HG03280 (cell line): ENCODE results near the gene RRP8.

Experiments
- ATAC-seq: cut with Tn5 transposase; IDR thresholded peaks from one replicate; pipeline ENCODE4 v1.9.1; 2021; ENCODE audit warnings: mild to moderate bottlenecking, moderate library complexity; ENCODE audit not compliant: unreplicated experiment

The RRP8 gene

DNA sequence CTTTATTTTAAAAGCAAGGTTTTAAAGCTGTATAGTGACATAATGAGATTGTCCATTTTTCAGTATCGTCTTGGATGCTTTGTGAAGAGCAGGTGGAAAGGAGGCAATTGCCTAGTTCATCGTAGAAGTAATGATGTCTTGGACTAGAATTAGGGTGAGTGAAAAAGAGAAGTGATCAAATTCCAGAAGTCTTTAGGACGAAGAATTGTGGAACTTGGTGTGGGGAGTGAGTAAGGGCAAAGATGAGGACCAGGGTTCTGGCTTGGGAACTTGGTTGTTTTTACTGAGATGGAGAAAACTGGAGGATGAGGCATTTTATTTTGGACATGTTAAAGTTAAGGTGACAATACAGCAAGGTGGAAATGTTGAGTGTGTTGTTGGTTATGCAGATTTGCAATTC lies 1.4 kb upstream of the RRP8 start:
- ATAC-seq: no peak

DNA sequence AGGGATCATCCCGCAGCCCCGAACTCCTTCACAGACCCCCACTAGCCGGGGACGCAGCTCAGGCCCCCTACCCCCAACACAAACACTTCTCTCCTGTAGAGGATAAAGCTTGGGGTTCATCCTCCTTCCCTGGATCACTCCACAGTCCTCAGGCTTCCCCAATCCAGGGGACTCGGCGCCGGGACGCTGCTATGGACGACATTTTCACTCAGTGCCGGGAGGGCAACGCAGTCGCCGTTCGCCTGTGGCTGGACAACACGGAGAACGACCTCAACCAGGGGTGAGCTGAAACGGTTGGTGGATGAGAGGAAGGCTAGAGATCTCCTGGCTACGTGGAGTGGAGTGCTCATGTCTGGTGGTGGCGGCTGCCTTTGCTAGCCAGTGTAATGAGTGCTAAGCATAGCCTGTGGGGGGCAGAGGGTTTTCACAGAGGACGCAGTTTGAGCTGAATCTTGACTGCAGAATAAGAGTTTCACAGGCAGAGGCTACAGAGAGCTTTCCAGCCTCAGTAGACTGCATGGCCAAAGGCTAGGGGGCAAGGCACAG lies 738 bp upstream of the RRP8 start:
- peak; percentile 36 for ATAC-seq

DNA sequence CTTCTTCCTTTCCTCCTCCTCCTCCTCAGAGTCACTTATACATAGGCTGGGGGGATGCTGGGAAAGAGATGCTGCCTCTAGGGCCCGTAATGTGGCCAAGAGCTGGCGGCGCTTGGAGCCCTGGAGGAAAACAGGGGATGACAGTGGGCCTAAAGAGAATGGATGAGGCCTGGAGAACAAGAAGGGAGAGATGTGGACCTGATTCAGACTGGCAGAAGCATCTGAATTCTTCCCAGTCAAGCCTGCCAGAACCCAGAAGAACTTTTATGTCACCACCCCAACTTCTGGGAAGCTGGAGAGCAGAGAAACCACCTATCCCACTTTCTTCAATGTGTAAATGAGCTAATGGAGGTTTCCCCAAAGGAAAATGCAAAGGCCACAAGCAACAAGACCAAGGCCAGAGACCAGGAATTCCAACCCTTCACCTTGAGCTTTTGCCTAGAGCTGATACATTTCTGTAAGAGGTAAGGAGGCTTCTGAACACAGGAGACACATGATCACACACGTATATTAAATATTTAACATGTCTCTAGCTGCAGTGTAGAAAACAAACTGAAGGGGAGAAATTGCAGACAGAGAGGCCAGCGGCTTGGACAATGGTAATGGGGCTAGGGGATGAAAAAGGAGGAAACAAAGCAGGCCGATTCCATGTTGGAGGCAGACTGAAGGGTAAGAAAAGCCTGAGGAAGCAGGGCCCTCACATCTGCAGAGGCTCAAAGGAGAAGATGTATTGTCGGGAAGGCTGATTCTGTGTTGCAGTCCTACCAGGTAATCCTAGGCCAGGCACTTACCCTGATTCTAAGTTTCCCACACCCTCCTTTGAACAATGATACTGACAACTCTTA lies 1.1 kb downstream of the RRP8 start:
- ATAC-seq: no peak

DNA sequence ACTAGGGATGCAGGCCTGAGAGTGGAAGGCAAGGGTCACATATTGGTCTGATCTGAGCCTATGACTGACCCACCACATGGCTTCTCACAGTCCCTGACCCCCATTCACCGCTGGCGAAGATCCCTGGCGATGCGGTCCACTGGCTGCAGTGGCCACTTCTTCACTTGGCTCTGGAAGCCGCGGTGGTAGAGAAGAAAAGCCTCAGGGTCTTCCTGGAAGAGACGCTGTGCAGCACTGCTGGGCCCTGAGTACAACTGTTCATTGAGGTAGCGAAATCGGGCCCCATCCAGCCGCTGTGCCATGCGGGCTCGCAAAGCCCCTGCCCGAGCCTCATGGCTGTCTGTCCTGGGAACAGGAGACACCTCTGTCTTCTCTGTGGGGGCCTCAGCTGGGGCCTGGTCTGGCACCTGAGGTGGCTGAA lies 2.4 kb downstream of the RRP8 start:
- ATAC-seq: no peak

DNA sequence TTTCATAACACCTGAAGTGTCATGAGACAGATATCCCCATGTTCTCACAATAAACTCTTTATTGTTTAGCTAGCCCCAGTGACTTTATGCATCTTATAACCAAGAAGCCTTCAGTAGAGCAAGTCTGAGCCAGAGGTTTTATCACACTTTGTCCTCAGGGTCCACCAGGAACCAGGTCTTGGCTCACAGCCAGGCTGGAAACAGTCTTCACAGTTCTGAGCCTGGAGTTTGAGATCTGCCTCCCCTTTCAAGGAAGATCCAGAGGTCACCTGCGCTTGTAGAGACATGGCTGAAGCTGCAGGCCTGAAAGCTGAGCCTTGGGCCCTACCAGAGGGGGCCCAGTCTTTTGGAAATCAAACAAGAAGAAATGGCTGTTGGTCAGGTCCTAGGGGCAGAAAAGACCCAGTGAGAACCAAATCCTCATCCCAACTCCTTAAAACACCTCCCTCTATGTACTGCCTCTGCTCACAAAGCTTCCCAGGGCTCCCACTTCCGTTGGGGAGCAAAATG lies 3.5 kb downstream of the RRP8 start:
- no peak for ATAC-seq

DNA sequence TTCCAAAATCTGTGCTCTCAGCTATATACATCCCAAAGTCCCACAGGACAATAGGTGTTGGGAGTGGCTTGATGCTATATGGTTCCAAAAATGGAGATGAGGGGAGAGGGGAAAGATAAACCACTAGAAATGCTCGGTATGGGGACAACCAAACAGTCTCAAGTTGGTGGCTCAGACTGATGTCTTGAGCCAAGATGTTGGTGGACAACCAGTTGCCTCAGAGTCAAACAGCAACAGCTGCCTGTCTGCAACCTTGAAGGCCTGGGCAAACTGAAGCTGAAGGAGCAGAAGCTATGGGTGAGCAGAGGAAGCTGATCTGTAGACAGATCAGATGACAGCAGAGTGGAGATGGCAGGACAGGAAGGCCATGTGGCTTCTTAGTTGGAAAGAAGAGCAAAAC lies 4.0 kb downstream of the RRP8 start:
- no peak for ATAC-seq

DNA sequence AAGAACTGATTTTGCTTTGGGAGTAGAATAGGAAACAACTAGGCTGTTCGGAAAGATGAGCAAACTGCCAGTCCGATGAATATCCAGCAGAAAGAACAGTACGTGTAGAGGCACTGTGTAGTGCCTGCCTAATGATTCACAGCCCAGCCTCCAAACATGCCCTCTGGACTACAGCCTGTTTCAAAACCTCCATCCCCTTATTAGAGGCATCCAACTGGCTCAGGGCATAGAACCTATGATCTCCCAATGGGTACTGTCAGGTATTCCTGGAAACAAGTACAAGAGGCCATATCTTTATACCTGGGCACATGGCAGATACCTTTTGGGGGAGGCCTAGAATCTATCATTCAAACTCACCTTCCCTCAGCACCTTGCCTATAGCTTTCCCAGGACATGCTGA lies 4.9 kb downstream of the RRP8 start:
- ATAC-seq: no peak

DNA sequence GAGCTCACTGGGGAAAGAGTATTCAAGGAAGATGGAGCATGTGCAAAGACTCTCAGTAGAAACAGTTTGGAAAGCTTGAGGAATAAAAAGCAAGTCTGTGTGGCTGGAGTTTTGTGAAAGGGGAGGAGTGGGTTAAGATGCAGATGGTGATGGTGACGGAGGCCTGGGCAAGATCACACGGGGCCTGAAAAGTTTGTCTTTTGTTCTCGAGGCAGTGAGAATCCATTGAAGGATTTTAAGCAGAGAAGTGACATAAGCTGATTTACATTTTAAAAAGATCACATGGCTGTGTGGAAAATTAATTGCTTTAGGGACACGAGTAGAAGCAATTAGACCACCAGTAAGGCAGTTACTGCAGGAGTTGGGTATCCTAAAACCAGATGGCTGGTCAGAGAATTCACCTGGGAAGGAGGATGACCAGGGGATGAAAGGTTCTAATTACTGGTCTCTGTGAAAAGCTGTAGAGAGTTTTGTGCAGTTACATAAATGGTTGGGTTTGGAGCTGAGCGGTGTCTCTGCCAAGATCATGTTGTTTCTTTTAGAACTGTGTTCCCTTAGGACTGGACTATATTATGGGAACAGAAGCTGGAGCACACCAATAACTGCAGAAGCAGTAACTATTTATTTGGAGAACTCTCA lies 7.1 kb downstream of the RRP8 start:
- ATAC-seq: no peak

DNA sequence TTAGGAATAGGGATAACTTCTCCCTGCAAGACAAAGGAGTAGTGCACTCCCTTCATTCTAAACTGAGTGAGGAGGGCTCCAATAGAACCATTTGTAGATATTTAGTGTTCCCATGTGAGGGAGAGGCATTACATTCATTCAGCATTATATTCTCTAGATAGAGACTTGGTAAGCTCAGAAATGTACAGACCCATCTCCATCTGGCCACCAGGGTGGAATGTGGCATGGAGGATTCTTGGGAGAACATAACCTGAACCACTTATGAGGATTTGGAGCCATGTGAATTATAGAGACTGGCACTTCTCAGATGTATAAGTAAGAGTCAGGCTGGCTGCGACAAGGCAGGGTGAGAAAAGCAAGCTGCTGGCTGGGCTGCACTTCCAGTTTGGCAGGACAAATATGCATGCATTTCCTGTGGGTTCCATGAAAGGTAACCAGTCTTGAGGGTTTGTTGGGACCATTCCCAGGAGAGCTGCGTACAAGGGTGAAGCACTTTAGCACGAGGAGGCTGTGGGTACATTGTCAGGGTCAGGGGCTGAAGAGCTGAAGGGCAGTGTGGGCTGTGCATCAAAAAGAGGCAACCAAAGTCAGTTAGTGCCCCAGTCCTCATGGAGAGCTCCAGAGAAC lies 9.2 kb downstream of the RRP8 start:
- ATAC-seq: no peak

DNA sequence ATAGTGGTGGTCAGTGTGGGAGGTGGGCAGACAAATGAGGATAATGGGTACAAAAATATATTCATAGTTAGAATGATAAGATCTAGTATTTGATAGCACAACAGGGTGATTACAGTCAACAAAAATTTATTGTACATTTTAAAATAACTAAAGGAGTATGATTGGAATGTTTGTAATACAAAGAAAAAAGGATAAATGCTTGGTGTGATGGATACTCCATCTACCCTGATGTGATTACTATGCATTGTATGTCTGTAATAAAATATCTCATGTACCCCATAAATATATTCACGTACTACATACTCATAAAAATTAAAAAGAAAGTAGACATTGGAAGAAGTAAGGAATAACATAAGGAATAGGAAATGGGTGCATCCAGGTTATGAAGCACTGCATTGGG lies 15.4 kb downstream of the RRP8 start:
- no peak for ATAC-seq

DNA sequence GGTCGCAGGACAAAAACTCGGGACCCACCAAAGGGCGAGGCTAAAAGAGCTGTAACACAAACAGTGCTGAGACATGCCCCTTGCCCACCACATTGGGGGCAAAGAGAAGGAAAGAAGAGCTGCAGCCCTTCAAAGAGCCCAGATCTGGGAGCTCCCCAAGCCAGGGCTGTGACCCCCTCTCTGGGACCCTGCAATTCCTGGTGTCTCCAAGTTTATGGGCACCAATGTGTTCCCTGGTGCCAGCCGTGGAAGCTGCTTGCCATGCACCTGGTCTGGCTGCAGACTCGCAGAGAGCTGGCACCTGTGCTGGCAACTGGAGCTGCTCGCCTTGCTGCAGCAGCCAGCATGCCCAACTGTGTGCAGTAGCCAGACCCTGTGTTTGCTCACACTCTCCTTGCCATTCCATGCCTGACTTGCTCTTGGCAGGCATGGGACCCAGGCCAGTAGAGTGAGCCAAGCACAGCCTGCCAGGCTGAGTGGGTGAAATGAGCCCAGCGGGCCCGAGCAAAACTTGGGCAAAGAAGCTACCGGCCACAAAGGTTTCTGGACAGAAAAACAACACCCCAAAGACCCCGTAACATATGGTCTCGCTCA lies 16.0 kb downstream of the RRP8 start:
- no peak for ATAC-seq

DNA sequence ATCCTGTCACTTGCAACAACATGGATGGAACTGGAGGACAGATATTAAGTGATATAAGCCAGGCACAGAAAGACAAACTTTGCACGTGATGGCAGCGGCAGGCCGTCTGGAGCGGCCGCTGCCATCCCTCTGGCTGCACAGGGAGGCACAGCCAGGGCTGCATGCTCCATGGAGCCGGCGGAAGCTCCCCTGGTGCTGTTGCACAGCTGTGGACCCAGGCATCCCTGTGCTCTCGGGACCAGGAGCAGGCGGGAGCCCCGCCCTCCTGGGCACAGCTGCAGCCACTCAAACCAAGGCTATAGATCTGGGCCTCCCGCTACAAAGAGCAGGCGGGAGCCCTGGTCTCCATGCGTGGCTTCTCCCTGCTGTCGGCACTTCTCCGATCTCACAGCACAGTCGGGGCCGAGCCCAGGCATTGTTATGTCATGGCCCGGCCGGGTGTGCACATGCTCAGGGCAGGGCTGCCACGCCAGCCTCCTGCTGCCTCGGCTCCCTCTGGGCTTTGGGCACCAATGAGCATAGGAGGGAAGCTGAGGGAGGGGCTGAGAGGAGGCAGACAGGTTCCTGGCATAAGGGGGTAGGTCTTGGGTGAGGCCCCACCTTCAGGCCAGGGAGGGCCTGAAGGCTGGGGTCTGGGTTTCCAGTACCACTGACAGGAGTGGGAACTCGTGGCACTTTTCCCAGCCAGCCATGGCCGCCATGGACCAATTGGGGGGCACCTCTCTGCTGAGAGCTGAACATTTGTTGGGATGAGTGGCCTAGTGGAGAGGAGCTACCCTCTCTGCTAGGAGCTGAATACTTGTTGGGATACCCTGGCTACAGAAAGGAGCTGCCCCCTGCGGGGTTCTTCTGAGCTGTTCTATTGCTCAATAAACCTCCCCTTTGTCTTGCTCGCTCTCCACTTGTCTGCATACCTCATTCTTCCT lies 16.7 kb downstream of the RRP8 start:
- no peak for ATAC-seq

DNA sequence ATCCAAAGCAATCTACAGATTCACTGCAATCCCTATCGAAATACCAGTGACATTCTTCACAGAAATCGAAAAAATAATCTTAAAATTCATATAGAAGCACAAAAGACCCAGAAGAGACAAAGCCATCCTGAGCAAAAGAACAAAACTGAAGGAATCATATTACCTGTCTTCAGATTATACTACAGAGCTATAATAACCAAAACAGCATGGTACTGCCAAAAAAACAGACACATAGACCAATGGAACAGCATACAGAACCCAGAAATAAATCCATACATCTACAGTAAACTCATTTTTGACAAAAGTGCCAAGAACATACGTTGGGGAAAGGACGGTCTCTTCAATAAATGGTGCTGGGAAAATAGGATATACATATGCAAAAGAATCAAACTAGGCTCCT lies 18.9 kb downstream of the RRP8 start:
- no peak for ATAC-seq

DNA sequence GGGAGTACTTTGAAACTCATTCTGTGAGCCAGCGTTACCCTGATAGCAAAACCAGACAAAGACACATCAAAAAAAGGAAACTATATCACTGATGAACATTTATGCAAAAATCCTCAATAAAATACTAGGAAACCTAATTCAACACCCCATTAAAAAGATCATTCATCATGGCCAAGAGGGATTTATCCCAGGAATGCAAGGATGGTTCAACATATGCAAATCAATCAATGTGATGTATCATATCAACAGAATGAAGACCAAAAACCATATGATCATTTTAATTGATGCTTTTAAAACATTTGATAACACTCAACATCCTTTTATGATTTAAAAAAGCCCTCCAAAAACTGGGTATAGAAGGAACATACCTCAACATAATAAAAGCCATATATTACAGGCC lies 19.8 kb downstream of the RRP8 start:
- ATAC-seq: no peak

DNA sequence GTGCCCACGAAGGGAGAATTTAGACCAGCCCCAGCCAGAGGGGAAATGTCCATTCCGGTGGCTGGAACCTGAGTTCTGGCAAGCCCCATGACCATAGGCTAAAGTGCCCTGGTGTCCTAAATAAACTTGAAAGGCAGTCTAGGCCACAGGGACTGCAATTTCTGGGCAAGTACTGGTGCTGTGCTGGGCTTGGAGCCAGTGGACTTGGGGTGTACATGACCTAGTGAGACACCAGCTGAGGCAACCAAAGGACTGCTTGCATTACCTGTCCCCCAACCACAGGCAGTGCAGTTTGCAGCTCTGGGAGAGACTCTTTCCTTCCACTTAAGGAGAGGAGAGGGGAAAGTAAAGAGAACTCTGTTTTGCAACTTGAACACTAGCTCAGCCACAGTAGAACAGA lies 23.7 kb downstream of the RRP8 start:
- no peak for ATAC-seq

DNA sequence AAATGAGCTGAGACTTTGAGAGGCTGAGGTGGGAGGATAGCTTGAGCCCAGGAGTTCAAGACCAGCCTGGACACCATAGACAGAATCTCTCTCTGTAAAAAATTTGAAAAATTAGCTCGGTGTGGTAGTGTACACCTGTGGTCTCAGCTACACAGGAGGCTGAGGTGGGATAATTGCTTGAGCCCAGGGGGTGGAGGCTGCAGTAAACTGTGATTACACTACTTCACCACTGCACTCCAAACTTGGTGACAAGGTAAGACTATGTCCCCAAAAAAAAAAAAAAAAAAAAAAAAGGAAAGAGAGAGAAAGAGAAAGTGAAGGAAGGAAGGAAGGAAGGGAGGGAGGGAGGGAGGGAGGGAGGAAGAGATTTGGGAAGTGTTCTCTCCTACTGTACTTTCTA lies 25.3 kb downstream of the RRP8 start:
- ATAC-seq: no peak

DNA sequence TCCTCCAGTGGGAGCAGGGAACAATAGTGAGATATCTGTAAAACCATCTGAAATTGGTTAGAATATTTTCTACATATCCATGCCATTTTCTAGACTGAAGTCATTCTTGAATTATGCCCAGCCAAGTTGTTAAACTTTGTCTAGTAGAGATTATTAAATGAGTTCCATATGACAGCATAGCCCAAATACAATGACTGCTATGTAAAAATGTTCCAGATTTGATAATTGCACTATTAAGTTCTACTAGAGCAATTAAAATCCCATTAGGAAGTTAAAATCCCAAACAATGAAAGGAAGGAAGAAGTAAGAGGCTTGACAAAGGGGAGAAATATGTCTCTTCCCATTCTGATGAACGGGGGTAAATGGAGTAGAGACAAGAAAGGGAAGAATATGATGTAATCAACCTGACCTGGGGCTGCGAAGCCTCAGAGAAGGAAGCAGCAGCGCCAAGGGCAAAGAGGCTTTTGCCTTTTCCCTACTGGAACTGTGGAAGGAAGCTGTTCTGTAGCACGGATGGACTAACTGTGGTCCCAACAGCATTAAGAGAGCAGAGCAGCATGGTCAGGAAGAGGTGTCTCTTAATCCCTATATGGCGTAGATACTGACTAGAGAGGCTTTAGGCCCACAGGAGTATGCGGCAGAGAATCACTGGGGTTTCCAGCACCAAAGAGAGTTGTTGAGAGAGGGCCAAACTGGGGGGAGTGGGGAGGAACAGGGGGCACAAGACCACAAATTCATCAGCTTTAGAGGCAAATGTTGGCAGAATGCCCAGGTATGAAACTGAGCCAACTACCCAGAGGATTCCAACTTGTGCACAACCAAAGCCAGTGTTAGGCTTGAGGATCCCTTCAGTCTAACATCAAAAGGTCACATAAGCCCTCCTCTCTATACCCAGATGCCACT lies 26.7 kb downstream of the RRP8 start:
- ATAC-seq: no peak

DNA sequence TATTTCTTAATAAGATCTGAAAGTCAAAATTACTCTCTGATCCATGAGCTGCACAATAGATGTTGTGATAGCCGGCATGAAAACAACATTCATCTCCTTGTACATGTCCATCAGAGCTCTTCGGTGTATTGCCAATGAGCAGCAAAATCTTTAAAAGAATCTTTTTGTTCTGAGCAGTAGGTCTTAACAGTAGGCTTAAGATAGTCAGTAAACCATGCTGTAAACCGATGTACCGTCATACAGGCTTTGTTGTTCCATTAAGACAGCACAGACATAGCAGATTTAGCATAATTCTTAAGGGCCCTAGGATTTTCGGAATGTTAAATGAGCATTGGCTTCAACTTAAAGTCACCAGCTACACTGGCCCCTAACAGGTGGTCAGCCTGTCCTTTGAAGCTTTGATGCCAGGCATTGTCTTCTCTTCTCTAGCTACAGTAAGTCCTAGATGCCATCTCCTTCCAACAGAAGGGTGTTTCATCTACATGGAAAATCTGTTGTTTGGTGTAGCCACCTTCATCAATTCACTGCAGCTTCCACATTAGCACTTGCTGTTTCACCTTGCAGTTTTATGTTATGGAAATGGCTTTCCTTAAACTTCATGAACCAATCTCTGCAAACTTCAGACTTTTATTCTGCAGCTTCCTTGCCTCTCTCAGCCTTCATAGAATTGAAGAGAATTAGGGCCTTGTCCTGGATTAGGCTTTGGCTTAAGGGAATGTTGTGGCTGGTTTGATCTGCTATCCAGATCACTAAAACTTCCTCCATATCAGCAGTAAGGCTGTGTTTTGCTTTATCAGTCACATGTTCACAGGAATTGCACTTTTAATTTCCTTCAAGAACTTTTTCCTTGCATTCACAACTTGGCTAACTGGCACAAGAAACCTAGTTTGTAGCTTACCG lies 28.4 kb downstream of the RRP8 start:
- ATAC-seq: no peak
